IPS-15b (cell line): ENCODE data around the gene PCED1B.
"Not testable (repeated sequence)": the region's sequence is repeated elsewhere in the genome, so short reads cannot be mapped to it uniquely, and the experiment has no call there.

Experiments
- H3K27me3 ChIP-seq: one replicate; pipeline ENCODE4 v1.6.1; 2013; ENCODE audit warnings: low read length; ENCODE audit not compliant: control insufficient read depth, insufficient read depth
- H3K36me3 ChIP-seq: one replicate; pipeline ENCODE4 v1.6.1; 2013; ENCODE audit warnings: low read length; ENCODE audit not compliant: control insufficient read depth, insufficient read depth
- H3K4me1 ChIP-seq: one replicate; pipeline ENCODE4 v1.6.1; 2013; ENCODE audit warnings: mild to moderate bottlenecking, low read length; ENCODE audit not compliant: control insufficient read depth, insufficient read depth
- H3K4me3 ChIP-seq: one replicate; pipeline ENCODE4 v1.5.1; 2013; ENCODE audit warnings: low read depth, low read length
- H3K9ac ChIP-seq: one replicate; pipeline ENCODE4 v1.6.1; 2013; ENCODE audit warnings: low read depth, mild to moderate bottlenecking, low read length
- H3K9me3 ChIP-seq: one replicate; pipeline ENCODE4 v1.6.1; 2013; ENCODE audit warnings: mild to moderate bottlenecking, low read length; ENCODE audit not compliant: control insufficient read depth, insufficient read depth

The PCED1B gene

DNA sequence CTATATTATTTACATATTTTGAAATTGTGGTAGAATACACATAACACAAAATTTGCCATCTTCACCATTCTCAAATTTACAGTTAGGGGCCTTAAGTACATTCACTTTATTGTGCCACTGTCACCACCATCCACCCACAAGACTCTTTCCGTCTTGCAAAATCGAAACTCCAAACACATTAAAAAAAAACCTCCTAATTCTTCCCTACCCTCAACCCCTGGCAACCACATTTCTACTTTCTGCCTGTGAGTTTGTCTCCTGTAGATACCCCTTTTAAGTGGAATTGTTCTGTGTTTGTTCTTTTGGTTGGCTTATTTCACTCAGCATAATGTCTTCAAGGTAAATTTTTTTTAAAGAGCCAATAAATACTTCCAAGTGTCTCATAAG is 32.0 kb downstream of the PCED1B start:
- Histone ChIP-seq H3K9ac (no peak overlapping the region), H3K36me3 (no peaks in the 10 kb centered on the region), H3K27me3 (no peaks in the 10 kb centered on the region), H3K4me1 (no peaks in the 10 kb centered on the region), H3K9me3 (no peaks in the 10 kb centered on the region), H3K4me3 (no peak overlapping the region)

DNA sequence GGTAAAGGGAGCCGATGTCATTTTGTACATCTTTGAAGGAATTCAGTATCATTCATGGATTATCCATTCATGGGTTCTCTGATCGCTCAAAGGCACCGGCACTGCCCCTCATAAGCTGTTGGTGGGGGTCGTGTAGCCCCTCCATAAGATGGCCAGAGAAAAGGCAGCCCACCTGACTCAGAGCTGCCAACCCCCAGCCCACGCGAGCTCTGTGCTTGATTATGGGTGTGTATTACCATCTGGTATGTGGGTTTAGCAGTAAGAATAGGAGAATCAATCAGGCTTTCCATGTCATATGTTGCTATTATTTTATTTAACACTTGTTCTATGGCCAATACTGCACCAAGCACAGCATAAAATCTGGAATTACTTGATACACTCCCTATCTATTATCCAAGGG is 32.4 kb downstream of the PCED1B start:
- no peaks in the 10 kb centered on the region for H3K36me3 ChIP-seq
- H3K4me3 ChIP-seq: no peak overlapping the region
- H3K4me1 ChIP-seq: no peaks in the 10 kb centered on the region
- no peaks in the 10 kb centered on the region for H3K9me3 ChIP-seq
- H3K9ac ChIP-seq: no peak overlapping the region
- H3K27me3 ChIP-seq: no peaks in the 10 kb centered on the region

DNA sequence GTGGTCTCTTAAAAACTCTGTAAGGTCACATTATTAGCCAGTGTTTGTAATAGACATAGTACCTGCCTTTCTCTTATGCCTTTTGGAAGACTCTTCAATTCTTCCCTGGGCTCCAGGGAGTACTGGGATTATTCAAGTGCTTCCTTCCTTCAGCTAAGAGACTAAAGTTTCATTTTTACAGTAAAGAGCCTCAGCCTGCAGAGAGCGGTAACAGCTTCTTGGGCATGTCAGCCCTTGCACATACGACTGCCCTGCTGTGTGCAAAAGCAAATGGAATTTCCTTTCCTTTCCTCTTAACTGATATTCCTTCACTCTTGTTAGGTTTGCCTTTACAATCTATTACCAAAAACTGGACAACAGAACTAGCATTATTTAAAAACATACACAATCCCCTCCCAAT is 33.3 kb downstream of the PCED1B start:
- no peaks in the 10 kb centered on the region for H3K9me3 ChIP-seq
- H3K4me3 ChIP-seq: no peak overlapping the region
- no peak overlapping the region for H3K9ac ChIP-seq
- no peaks in the 10 kb centered on the region for H3K36me3 ChIP-seq
- H3K27me3 ChIP-seq: no peaks in the 10 kb centered on the region
- H3K4me1 ChIP-seq: no peaks in the 10 kb centered on the region

DNA sequence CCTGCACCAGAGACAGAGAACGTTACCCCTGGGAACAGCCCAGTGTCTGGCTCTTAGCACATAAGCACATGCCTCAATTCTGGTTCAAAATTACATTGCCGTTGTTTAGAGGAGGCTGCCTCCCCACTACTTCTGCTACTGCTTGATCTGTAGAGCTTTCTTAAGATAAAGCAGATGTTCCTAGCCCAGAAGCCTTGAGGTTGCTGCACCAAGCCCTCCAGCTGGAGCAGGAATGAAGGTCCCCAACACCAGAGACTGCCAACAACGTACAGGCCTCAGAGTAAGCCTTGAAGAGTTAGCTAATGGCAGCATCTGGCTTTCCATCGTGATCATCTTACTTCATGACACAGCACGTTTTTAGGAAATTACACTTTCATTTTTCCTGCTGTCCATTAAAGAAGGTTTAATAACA is 35.1 kb downstream of the PCED1B start:
- no peaks in the 10 kb centered on the region for H3K4me1 ChIP-seq
- H3K9ac ChIP-seq: no peak overlapping the region
- no peaks in the 10 kb centered on the region for H3K27me3 ChIP-seq
- H3K36me3 ChIP-seq: no peaks in the 10 kb centered on the region
- no peak overlapping the region for H3K4me3 ChIP-seq
- H3K9me3 ChIP-seq: no peaks in the 10 kb centered on the region

DNA sequence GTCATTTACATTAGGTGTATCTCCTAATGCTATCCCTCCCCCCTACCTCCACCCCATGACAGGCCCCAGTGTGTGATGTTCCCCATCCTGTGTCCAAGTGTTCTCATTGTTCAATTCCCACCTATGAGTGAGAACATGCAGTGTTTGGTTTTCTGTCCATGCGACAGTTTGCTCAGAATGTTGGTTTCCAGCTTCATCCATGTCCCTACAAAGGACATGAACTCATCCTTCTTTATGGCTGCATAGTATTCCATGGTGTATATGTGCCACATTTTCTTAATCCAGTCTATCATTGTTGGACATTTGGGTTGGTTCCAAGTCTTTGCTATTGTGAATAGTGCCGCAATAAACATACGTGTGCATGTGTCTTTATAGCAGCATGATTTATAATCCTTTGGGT is 37.9 kb downstream of the PCED1B start:
- H3K4me1 ChIP-seq, H3K27me3 ChIP-seq, H3K4me3 ChIP-seq, H3K9ac ChIP-seq, H3K9me3 ChIP-seq, H3K36me3 ChIP-seq: not testable (repeated sequence)

DNA sequence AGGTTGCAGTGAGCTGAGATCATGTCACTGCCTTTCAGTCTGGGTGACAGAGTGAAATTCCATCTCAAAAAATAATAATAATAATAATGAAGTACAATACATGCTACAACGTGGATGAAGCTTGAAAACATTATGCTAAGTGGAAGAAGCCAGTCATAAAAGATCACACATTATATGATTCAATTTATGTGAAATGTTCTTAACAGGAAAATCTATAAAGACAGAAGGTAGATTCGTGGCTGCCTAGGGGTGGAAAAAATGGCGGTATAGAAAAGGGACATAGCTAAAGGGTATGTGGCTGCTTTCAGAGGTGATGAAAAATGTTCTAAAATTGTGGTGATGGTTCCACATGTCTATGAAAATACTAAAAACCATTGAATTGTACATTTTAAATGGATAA is 41.3 kb downstream of the PCED1B start:
- H3K4me3 ChIP-seq: no peak overlapping the region
- H3K36me3 ChIP-seq: no peaks in the 10 kb centered on the region
- H3K9ac ChIP-seq: no peak overlapping the region
- no peaks in the 10 kb centered on the region for H3K27me3 ChIP-seq
- no peaks in the 10 kb centered on the region for H3K9me3 ChIP-seq
- H3K4me1 ChIP-seq: no peaks in the 10 kb centered on the region

DNA sequence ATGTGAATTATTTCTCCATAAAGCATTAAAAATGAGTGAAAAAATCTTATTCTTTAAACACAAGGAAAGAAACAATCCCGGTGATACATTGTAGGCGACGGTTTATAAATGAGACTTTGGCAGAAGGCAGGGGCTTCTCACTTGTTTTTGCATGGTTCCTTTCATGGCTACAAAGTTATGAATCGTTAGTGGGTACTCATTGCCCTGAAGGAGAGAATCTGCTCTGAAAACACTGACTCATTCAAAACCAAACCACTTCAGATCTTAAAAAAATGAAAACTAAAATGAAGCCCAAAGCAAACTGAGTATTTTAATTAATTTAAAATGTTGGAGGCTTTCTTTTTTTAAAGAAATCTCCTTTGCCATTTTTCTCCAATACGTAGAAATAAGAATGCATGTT is 41.7 kb downstream of the PCED1B start:
- Histone ChIP-seq H3K9ac (no peak overlapping the region), H3K9me3 (no peaks in the 10 kb centered on the region), H3K4me1 (no peaks in the 10 kb centered on the region), H3K36me3 (no peaks in the 10 kb centered on the region), H3K4me3 (no peak overlapping the region), H3K27me3 (no peaks in the 10 kb centered on the region)

DNA sequence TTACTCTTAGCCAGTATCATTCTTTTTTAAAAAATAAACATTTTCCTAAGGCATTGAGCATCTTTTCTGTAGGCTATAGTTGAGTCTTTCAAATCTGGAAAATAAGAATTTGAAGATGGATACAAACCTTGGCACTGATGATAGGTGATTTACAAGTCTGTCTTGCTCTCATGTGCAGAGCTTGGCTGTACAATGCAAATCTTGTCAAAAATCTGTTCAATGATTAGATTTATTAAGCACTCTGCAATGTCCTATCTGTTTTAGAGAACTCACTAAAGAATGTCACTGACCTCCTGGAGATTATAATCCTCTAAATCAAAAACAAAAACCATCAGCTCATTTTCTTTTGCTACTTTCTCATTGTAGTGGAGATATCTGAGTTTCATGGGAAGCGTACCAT is 43.2 kb downstream of the PCED1B start:
- Histone ChIP-seq H3K9me3 (no peaks in the 10 kb centered on the region), H3K4me3 (no peak overlapping the region), H3K36me3 (no peaks in the 10 kb centered on the region), H3K9ac (no peak overlapping the region), H3K27me3 (no peaks in the 10 kb centered on the region), H3K4me1 (no peaks in the 10 kb centered on the region)

DNA sequence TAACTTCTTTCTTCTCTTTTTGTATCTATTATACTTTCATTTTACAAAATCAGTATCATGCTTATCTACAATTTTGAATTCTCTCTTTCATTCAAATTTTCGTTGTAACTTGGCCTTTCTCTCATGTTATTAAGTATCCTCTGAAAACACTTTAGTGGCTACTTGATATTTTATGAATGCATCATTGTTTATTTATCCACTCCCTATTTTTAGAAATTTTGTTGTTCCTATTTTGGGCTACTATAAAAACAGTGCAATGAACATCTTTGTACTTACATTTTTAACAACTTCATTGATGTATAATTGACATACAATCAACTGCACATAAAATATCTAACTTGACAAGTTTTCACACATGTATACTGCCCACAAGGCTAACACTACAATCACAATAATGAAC is 44.3 kb downstream of the PCED1B start:
- Histone ChIP-seq H3K36me3 (no peaks in the 10 kb centered on the region), H3K9me3 (no peaks in the 10 kb centered on the region), H3K9ac (no peak overlapping the region), H3K4me3 (no peak overlapping the region), H3K27me3 (no peaks in the 10 kb centered on the region), H3K4me1 (no peaks in the 10 kb centered on the region)

DNA sequence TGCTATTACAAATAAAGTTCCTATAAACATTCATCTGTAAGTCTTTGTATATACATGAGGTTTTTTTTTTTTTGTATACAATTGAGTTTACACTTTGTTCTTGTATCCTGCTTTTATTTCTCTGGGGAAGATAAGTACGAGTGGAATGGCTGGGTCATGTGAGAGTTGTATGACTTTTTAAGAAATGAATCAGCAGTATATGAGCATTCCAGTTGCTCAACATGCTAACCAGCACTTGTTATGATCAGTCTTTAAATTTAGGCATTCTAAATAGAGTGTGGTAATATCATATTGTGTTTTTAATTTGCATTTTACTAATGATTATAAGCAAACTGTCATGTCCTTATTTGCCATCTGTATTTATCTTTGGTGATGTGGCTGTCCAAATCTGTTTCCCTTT is 45.0 kb downstream of the PCED1B start:
- Histone ChIP-seq H3K9me3 (no peaks in the 10 kb centered on the region), H3K4me1 (no peaks in the 10 kb centered on the region), H3K27me3 (no peaks in the 10 kb centered on the region), H3K36me3 (no peaks in the 10 kb centered on the region), H3K9ac (no peak overlapping the region), H3K4me3 (no peak overlapping the region)

DNA sequence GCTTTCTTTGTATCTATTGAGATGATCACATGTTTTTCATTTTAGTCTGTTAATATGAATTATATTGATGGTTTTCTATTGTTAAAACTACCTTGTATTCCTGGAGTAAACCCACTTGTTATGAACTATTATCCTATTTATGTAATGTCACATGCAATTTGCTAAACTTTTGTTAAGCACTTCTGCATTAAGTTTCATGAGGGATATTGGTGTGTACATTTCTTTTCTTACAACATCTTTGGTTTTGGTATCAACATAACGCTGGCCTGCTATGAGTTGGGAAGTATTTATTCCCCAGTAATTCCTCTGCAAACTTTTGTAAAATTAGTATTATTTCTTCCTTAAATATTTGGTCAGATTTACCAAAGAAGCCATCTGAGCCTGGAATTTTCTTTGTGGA is 46.8 kb downstream of the PCED1B start:
- Histone ChIP-seq H3K4me1 (no peaks in the 10 kb centered on the region), H3K27me3 (no peaks in the 10 kb centered on the region), H3K36me3 (no peaks in the 10 kb centered on the region), H3K4me3 (no peak overlapping the region), H3K9ac (no peak overlapping the region), H3K9me3 (no peaks in the 10 kb centered on the region)

DNA sequence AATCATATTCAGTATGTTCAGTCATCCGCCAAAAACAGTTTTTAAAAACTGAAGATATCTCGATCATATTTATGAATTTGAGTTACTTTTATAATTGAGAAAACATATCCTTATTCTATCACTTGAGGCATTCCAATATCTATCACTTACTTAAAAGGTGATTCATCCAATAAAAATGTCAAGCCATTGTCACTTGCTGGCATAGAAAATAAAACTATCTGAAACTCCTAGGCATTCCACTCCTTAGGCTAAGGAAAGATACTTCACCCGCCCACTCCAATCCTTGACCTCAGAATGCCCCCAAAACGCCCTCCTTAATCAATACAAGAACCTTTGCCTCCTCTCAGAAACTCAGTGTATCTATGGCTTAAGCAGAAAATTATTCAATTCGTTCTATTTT is 51.6 kb downstream of the PCED1B start:
- Histone ChIP-seq H3K4me3 (no peak overlapping the region), H3K36me3 (no peaks in the 10 kb centered on the region), H3K27me3 (no peaks in the 10 kb centered on the region), H3K9ac (no peak overlapping the region), H3K4me1 (peaks cover 2% of the 10 kb centered on the region), H3K9me3 (no peaks in the 10 kb centered on the region)

DNA sequence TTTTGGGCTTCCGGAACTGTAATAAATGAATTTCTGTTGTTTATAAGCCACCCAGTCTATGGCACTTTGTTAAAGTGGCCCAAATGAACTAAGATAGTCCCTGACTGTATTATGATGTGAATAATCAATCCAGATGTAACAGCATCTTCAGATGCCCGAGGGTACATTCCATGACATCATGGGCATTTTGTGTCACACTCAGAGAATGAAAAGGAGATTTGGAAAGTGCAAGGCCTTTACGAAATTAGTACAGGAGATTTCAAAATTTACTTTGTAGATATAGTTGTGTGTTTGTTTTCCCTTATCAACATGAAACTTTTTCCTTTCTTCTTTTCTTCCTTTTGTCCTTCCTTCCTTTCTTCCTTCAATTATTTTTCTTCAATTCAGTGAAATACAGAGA is 54.6 kb downstream of the PCED1B start:
- Histone ChIP-seq H3K9me3 (no peaks in the 10 kb centered on the region), H3K36me3 (no peaks in the 10 kb centered on the region), H3K9ac (no peak overlapping the region), H3K4me3 (no peak overlapping the region), H3K27me3 (no peaks in the 10 kb centered on the region), H3K4me1 (peaks cover 2% of the 10 kb centered on the region)
